Measurements from ENCODE around the gene ZNF181.
A peak's percentile ranks its signal among the peaks of the same experiment; 100 is the strongest.

The ZNF181 gene

DNA sequence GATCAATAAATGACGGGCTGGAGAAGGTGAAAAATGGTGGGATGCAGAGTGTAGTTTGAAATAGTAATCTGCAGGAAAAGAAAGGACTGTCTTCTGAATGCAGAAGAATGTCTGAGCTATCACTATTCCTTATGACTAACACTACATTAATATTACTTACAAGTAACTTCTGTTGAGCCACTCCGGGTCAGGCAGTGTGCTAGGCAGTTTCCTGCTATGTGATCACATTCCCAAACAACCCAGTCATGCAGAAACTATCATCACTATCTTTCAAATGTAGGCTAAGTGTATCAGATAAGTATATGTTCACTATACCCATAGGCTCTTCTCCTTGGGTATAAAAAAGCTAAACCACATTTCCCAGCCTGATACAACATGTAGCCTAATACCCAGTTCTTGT, 32.3 kb downstream of the ZNF181 start:
- no peak overlapping the region for H3K27ac Mint-ChIP-seq
- peaks cover 3% of the 10 kb centered on the region for H3K4me1 Mint-ChIP-seq
- H3K27me3 Mint-ChIP-seq (ENCODE audit: low read depth), result no peaks in the 10 kb centered on the region
- H3K36me3 Mint-ChIP-seq (ENCODE audit: low read depth), result peaks cover 99% of the 10 kb centered on the region
- H3K9me3 Mint-ChIP-seq, result peaks cover 55% of the 10 kb centered on the region
- no peak for TF ChIP-seq CTCF (IDR thresholded peaks at IDR 0.05; ENCODE audit: unreplicated experiment in 3 of 3)
- no peak overlapping the region for H3K4me3 Mint-ChIP-seq

- Mint-ChIP-seq H3K4me3 (no peak overlapping the region), H3K9me3 (peaks cover 41% of the 10 kb centered on the region), H3K27ac (no peak overlapping the region), H3K27me3 (ENCODE audit: low read depth) (no peaks in the 10 kb centered on the region), H3K36me3 (ENCODE audit: low read depth) (peaks cover 92% of the 10 kb centered on the region), H3K4me1 (peaks cover 14% of the 10 kb centered on the region)
- no peak for TF ChIP-seq CTCF (IDR thresholded peaks at IDR 0.05; ENCODE audit: unreplicated experiment in 3 of 3)
Observed at GRCh38 chr19:34767951-34768350, 33.9 kb downstream of the ZNF181 start.

GRCh38 chr19:34772697-34773554, 38.9 kb downstream of the ZNF181 start, which contains the start of gene ZNF599:
Gene ZNF599, minus strand, starts transcription at chr19:34773215. Its CDS starts 374 bp downstream, at chr19:34772841.
- H3K9me3 Mint-ChIP-seq, result peaks cover 17% of the 10 kb centered on the region
- no peak for TF ChIP-seq CTCF (IDR thresholded peaks at IDR 0.05; ENCODE audit: unreplicated experiment in 3 of 3)
- H3K27ac Mint-ChIP-seq, result peak within 1 kb of the TSS; percentile 82 to 98 (median 91)
- H3K36me3 Mint-ChIP-seq (ENCODE audit: low read depth), result peaks cover 45% of the 10 kb centered on the region
- H3K27me3 Mint-ChIP-seq (ENCODE audit: low read depth), result peaks cover 6% of the 10 kb centered on the region
- H3K4me1 Mint-ChIP-seq, result peaks cover 17% of the 10 kb centered on the region
- peak within 1 kb of the TSS; percentile 96 to 99 (median 98) for H3K4me3 Mint-ChIP-seq

- Mint-ChIP-seq H3K4me3 (peak overlapping the region; percentile 96 to 99 (median 98)), H3K9me3 (peaks cover 13% of the 10 kb centered on the region), H3K27me3 (ENCODE audit: low read depth) (peaks cover 6% of the 10 kb centered on the region), H3K36me3 (ENCODE audit: low read depth) (peaks cover 39% of the 10 kb centered on the region), H3K27ac (peak overlapping the region in 1 of 3 experiments; percentile 82), H3K4me1 (peaks cover 17% of the 10 kb centered on the region)
- no peak for TF ChIP-seq CTCF (IDR thresholded peaks at IDR 0.05; ENCODE audit: unreplicated experiment in 3 of 3)
Observed at GRCh38 chr19:34773555-34773864, 39.5 kb downstream of the ZNF181 start.

- Mint-ChIP-seq H3K9me3 (peaks cover 9% of the 10 kb centered on the region), H3K27me3 (ENCODE audit: low read depth) (peaks cover 6% of the 10 kb centered on the region), H3K36me3 (ENCODE audit: low read depth) (peaks cover 25% of the 10 kb centered on the region), H3K27ac (no peak overlapping the region), H3K4me3 (peak overlapping the region in 1 of 3 experiments; percentile 56), H3K4me1 (peaks cover 17% of the 10 kb centered on the region)
- no peak for TF ChIP-seq CTCF (IDR thresholded peaks at IDR 0.05; ENCODE audit: unreplicated experiment in 3 of 3)
Observed at GRCh38 chr19:34774857-34775256, 40.8 kb downstream of the ZNF181 start.

- Mint-ChIP-seq H3K27ac (no peak overlapping the region), H3K4me3 (no peak overlapping the region), H3K4me1 (no peaks in the 10 kb centered on the region)
Observed at GRCh38 chr19:34778342-34778741, 44.3 kb downstream of the ZNF181 start.

More at GRCh38 chr19:34778342-34778741, 44.3 kb downstream of the ZNF181 start:
- peaks cover 6% of the 10 kb centered on the region for H3K27me3 Mint-ChIP-seq (ENCODE audit: low read depth)
- no peak for TF ChIP-seq CTCF (IDR thresholded peaks at IDR 0.05; ENCODE audit: unreplicated experiment in 3 of 3)
- H3K9me3 Mint-ChIP-seq, result peaks cover 6% of the 10 kb centered on the region
- no peaks in the 10 kb centered on the region for H3K36me3 Mint-ChIP-seq (ENCODE audit: low read depth)
